HepG2 (cell line): ENCODE results near the gene CD86.

ENCODE experiments used
- ATF2 ChIP-seq: sonication (generic); formaldehyde crosslinking; IDR thresholded peaks from 2 replicates; pipeline ENCODE4 v1.4.0; 2020; ENCODE audit warnings: missing genetic modification reagents
- CBFB ChIP-seq: sonication (generic); formaldehyde crosslinking; IDR thresholded peaks from 2 replicates; pipeline ENCODE4 v1.4.0; 2020; ENCODE audit warnings: missing genetic modification reagents
- CTCF ChIP-seq: sonication (generic); formaldehyde crosslinking; IDR thresholded peaks from 2 replicates; pipeline ENCODE4 v1.5.0; 2020; ENCODE audit warnings: mild to moderate bottlenecking, missing genetic modification reagents, moderate library complexity
- EZH2 ChIP-seq: conservative IDR thresholded peaks from 2 replicates; pipeline ENCODE4 v1.6.1; 2012; ENCODE audit warnings: mild to moderate bottlenecking, low read depth, low read length, moderate library complexity
- JUND ChIP-seq: sonication (generic); formaldehyde crosslinking; IDR thresholded peaks from 2 replicates; pipeline ENCODE4 v1.8.0; 2022; ENCODE audit warnings: mild to moderate bottlenecking, missing genetic modification reagents
- KLF12 ChIP-seq: sonication (generic); formaldehyde crosslinking; IDR thresholded peaks from 2 replicates; pipeline ENCODE4 v1.4.0; 2020; ENCODE audit warnings: missing genetic modification reagents, borderline replicate concordance
- POLR2A ChIP-seq, 2 experiments: IDR thresholded peaks; 2 replicates each; pipeline ENCODE4 v1.6.1; 2011; ENCODE audit warnings: low read depth in 2 of 2, low read length in 2 of 2, mild to moderate bottlenecking in 1 of 2, moderate library complexity in 1 of 2; ENCODE audit not compliant: insufficient read depth in 1 of 2
- REST ChIP-seq, 2 experiments: IDR thresholded peaks; 2 replicates each; pipeline ENCODE4 v1.6.1; 2011 to 2012; ENCODE audit warnings: low read length in 2 of 2, borderline replicate concordance in 1 of 2, low read depth in 1 of 2, mild to moderate bottlenecking in 1 of 2, moderate library complexity in 1 of 2
- TP53 ChIP-seq: sonication (generic); formaldehyde crosslinking; conservative IDR thresholded peaks from 2 replicates; pipeline ENCODE4 v1.4.0; 2020; ENCODE audit warnings: missing genetic modification reagents
- ZNF280B ChIP-seq: sonication (generic); formaldehyde crosslinking; IDR thresholded peaks from 2 replicates; pipeline ENCODE4 v1.5.0; 2020; ENCODE audit warnings: missing genetic modification reagents, mild to moderate bottlenecking, borderline replicate concordance
- ZNF652 ChIP-seq: IDR thresholded peaks from 2 replicates; pipeline ENCODE4 v1.6.1; 2016; ENCODE audit warnings: low read depth, borderline replicate concordance
- TF ChIP-seq, protein P1 (sequence below): IDR thresholded peaks from 2 replicates; pipeline ENCODE4 v1.6.1; 2016; ENCODE audit warnings: low read depth, missing genetic modification reagents, missing compliant biosample characterization
- TF ChIP-seq, protein P2 (sequence below): sonication (generic); formaldehyde crosslinking; IDR thresholded peaks from 2 replicates; pipeline ENCODE4 v1.4.0; 2020; ENCODE audit warnings: missing genetic modification reagents
- TF ChIP-seq, protein P3 (sequence below): IDR thresholded peaks from 2 replicates; pipeline ENCODE4 v1.6.1; 2012; ENCODE audit warnings: low read depth, low read length, improper control_type of control experiment

GRCh38 chr3:122063908-122064307 is 8.7 kb downstream of the CD86 start:
- no peak for TF ChIP-seq REST (IDR thresholded peaks at IDR 0.05; ENCODE audit: borderline replicate concordance in 1 of 2, low read depth in 1 of 2, low read length in 2 of 2)
- TF ChIP-seq, protein P1, sequence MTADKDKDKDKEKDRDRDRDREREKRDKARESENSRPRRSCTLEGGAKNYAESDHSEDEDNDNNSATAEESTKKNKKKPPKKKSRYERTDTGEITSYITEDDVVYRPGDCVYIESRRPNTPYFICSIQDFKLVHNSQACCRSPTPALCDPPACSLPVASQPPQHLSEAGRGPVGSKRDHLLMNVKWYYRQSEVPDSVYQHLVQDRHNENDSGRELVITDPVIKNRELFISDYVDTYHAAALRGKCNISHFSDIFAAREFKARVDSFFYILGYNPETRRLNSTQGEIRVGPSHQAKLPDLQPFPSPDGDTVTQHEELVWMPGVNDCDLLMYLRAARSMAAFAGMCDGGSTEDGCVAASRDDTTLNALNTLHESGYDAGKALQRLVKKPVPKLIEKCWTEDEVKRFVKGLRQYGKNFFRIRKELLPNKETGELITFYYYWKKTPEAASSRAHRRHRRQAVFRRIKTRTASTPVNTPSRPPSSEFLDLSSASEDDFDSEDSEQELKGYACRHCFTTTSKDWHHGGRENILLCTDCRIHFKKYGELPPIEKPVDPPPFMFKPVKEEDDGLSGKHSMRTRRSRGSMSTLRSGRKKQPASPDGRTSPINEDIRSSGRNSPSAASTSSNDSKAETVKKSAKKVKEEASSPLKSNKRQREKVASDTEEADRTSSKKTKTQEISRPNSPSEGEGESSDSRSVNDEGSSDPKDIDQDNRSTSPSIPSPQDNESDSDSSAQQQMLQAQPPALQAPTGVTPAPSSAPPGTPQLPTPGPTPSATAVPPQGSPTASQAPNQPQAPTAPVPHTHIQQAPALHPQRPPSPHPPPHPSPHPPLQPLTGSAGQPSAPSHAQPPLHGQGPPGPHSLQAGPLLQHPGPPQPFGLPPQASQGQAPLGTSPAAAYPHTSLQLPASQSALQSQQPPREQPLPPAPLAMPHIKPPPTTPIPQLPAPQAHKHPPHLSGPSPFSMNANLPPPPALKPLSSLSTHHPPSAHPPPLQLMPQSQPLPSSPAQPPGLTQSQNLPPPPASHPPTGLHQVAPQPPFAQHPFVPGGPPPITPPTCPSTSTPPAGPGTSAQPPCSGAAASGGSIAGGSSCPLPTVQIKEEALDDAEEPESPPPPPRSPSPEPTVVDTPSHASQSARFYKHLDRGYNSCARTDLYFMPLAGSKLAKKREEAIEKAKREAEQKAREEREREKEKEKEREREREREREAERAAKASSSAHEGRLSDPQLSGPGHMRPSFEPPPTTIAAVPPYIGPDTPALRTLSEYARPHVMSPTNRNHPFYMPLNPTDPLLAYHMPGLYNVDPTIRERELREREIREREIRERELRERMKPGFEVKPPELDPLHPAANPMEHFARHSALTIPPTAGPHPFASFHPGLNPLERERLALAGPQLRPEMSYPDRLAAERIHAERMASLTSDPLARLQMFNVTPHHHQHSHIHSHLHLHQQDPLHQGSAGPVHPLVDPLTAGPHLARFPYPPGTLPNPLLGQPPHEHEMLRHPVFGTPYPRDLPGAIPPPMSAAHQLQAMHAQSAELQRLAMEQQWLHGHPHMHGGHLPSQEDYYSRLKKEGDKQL (CRISPR knock-in tag) = no peak
- no peak for TF ChIP-seq TP53 (CRISPR knock-in tag)
- TF ChIP-seq ZNF280B (CRISPR knock-in tag) = no peak
- TF ChIP-seq JUND (CRISPR knock-in tag) = no peak
- TF ChIP-seq, protein P2, sequence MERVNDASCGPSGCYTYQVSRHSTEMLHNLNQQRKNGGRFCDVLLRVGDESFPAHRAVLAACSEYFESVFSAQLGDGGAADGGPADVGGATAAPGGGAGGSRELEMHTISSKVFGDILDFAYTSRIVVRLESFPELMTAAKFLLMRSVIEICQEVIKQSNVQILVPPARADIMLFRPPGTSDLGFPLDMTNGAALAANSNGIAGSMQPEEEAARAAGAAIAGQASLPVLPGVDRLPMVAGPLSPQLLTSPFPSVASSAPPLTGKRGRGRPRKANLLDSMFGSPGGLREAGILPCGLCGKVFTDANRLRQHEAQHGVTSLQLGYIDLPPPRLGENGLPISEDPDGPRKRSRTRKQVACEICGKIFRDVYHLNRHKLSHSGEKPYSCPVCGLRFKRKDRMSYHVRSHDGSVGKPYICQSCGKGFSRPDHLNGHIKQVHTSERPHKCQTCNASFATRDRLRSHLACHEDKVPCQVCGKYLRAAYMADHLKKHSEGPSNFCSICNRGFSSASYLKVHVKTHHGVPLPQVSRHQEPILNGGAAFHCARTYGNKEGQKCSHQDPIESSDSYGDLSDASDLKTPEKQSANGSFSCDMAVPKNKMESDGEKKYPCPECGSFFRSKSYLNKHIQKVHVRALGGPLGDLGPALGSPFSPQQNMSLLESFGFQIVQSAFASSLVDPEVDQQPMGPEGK = no peak
- no peak for TF ChIP-seq POLR2A (IDR thresholded peaks at IDR 0.05; ENCODE audit: insufficient read depth in 1 of 2, low read depth in 2 of 2, low read length in 2 of 2)
- TF ChIP-seq KLF12 (CRISPR knock-in tag) = no peak
- TF ChIP-seq ATF2 (CRISPR knock-in tag) = no peak
- TF ChIP-seq EZH2 = no peak
- TF ChIP-seq ZNF652 (CRISPR knock-in tag) = no peak
- TF ChIP-seq, protein P3, sequence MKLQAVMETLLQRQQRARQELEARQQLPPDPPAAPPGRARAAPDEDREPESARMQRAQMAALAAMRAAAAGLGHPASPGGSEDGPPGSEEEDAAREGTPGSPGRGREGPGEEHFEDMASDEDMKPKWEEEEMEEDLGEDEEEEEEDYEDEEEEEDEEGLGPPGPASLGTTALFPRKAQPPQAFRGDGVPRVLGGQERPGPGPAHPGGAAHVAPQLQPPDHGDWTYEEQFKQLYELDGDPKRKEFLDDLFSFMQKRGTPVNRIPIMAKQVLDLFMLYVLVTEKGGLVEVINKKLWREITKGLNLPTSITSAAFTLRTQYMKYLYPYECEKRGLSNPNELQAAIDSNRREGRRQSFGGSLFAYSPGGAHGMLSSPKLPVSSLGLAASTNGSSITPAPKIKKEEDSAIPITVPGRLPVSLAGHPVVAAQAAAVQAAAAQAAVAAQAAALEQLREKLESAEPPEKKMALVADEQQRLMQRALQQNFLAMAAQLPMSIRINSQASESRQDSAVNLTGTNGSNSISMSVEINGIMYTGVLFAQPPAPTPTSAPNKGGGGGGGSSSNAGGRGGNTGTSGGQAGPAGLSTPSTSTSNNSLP = no peak
- TF ChIP-seq CTCF (CRISPR knock-in tag) = no peak
- no peak for TF ChIP-seq CBFB (CRISPR knock-in tag)
